GM12878 (cell line): ENCODE results near the gene PKLR. TPM values are rescaled to one million over a fixed set of nuclear protein-coding genes. Genes with fewer than 3 reads are reported as not detected.

Source experiments
- ATAC-seq: fragments of 200-7000 bp; cut with Tn5 transposase; 3 replicates; pipeline ENCODE4 v1.9.1; 2020; ENCODE audit warnings: mild to moderate bottlenecking, moderate library complexity
- BruUV-seq: library from RNA; stranded (reverse); fragments of 400-500 nt; replicated peaks from 2 replicates; lab custom pipeline; 2021; lab: Mats Ljungman, UMichigan
- CTCF ChIA-PET: fragments of 300-600 bp; sonication (Branson Sonifier 250); formaldehyde crosslinking; extraction: SDS; loops from one replicate; lab custom pipeline; 2021; ENCODE audit warnings: inconsistent platforms; lab: Yijun Ruan, JAX
- POLR2A ChIA-PET: fragments of 350-600 bp; formaldehyde crosslinking; extraction: SDS; loops from one replicate; lab custom pipeline; 2021; ENCODE audit warnings: inconsistent platforms; lab: Charles Lee
- RAD21 ChIA-PET: fragments of 300-600 bp; sonication (Branson Sonifier 250); formaldehyde crosslinking; loops from one replicate; lab custom pipeline; 2023; ENCODE audit warnings: antibody characterized with exemption; ENCODE audit not compliant: unreplicated experiment; lab: Charles Lee
- SMC1A ChIA-PET: fragments of 300-600 bp; sonication (Branson Sonifier 250); formaldehyde crosslinking; loops from one replicate; lab custom pipeline; 2023; ENCODE audit not compliant: unreplicated experiment, uncharacterized antibody; lab: Charles Lee
- DNase-seq: peaks from one replicate; pipeline ENCODE4 v3.0.0-alpha.2; 2011; ENCODE audit warnings: low read depth, low spot score
- FAIRE-seq: peaks from 3 replicates; lab custom pipeline; 2011; peaks lifted over from hg19 to GRCh38; lab: Jason Lieb, UNC
- H2AFZ ChIP-seq: 2 replicates; pipeline ENCODE4 v1.6.0; 2011; ENCODE audit warnings: low read depth, low read length, control low read depth; ENCODE audit not compliant: control insufficient read depth
- H3K27ac ChIP-seq: 2 replicates; pipeline ENCODE4 v1.5.1; 2011; ENCODE audit warnings: control low read depth; ENCODE audit not compliant: control insufficient read depth, insufficient read depth
- H3K27me3 ChIP-seq, 2 experiments: replicated peaks in 1 of 2; 2 replicates each; pipeline versions ENCODE4 v1.6.0 to v1.6.1; 2011; ENCODE audit warnings: low read length in 1 of 2; ENCODE audit not compliant: control insufficient read depth in 2 of 2, insufficient read depth in 2 of 2
- H3K36me3 ChIP-seq, 2 experiments: 2 replicates each; pipeline ENCODE4 v1.5.1; 2011; ENCODE audit warnings: low read length in 1 of 2; ENCODE audit not compliant: control insufficient read depth in 2 of 2, insufficient read depth in 2 of 2
- H3K4me1 ChIP-seq: 2 replicates; pipeline ENCODE4 v1.6.1; 2011; ENCODE audit warnings: mild to moderate bottlenecking, low read length, moderate library complexity, mixed read lengths; ENCODE audit not compliant: control insufficient read depth, insufficient read depth
- H3K4me2 ChIP-seq: 2 replicates; pipeline ENCODE4 v1.6.0; 2011; ENCODE audit warnings: control low read depth; ENCODE audit not compliant: control insufficient read depth, insufficient read depth
- H3K4me3 ChIP-seq: fragments of 200-600 bp; sonication (generic); 2 replicates; pipeline ENCODE4 v1.5.1; 2016
- H3K79me2 ChIP-seq: 2 replicates; pipeline ENCODE4 v1.6.0; 2011; ENCODE audit warnings: low read length; ENCODE audit not compliant: control insufficient read depth, insufficient read depth
- H3K9ac ChIP-seq: 2 replicates; pipeline ENCODE4 v1.8.0; 2011; ENCODE audit warnings: low read length, control low read depth, mixed read lengths; ENCODE audit not compliant: control insufficient read depth, insufficient read depth
- H3K9me3 ChIP-seq: replicated peaks from 3 replicates; pipeline ENCODE4 v1.5.1; 2011; ENCODE audit warnings: mild to moderate bottlenecking, low read length; ENCODE audit not compliant: control insufficient read depth, insufficient read depth
- H4K20me1 ChIP-seq: 2 replicates; pipeline ENCODE4 v1.6.0; 2011; ENCODE audit not compliant: control insufficient read depth, insufficient read depth
- CHD4 ChIP-seq: fragments of 200-600 bp; sonication (generic); IDR thresholded peaks from 2 replicates; pipeline ENCODE4 v1.6.1; 2016; ENCODE audit warnings: mild to moderate bottlenecking
- GATAD2B ChIP-seq: fragments of 450-650 bp; conservative IDR thresholded peaks from 2 replicates; pipeline ENCODE4 v1.6.1; 2017; ENCODE audit warnings: low read depth, mild to moderate bottlenecking, moderate library complexity
- MYB ChIP-seq: fragments of 150-350 bp; IDR thresholded peaks from 2 replicates; pipeline ENCODE4 v1.6.1; 2014; ENCODE audit warnings: mild to moderate bottlenecking, low read depth, low read length, borderline replicate concordance
- TARDBP ChIP-seq: IDR thresholded peaks from 2 replicates; pipeline ENCODE4 v1.6.1; 2016; ENCODE audit warnings: borderline replicate concordance
- WGBS: methylation state at CpG from one replicate; pipeline ENCODE4 v1.1.6; 2016; ENCODE audit warnings: low lambda C conversion rate; ENCODE audit not compliant: insufficient replicate concordance, insufficient coverage; ENCODE audit errors: missing lambda C conversion rate; 5-methylcytosine and 5-hydroxymethylcytosine counted together
- in situ Hi-C: fragments of 300-500 bp; cut with MboI; formaldehyde crosslinking; loops from 9 replicates; pipeline ENCODE4 v1.14.3; 2018; ENCODE audit warnings: mixed read lengths
- intact Hi-C: fragments of 100-400 bp; cut with micrococcal nuclease; formaldehyde crosslinking; loops from one replicate; pipeline ENCODE4 v1.14.2; 2022; ENCODE audit not compliant: unreplicated experiment
- polyA plus RNA-seq, 11 experiments: library from polyadenylated mRNA; depleted of rRNA in 4 of 11; unstranded in 6 of 11; stranded (reverse) in 5 of 11; fragments of >200 nt; fragmentation: Nextera tagmentation in 4 of 11; fragmentation: Illumina TruSeq in 1 of 11; extraction: Ambion mirVana in 4 of 11; extraction: Trizol in 1 of 11; gene quantifications; 1 replicate in 1 of 11; 2 replicates in 10 of 11; pipeline versions ENCODE4 v1.2.1 to v1.2.3, GENCODE V29; 2011 to 2016; ENCODE audit warnings: inconsistent platforms in 2 of 11, missing spikeins in 2 of 11, low read depth in 1 of 11
- total RNA-seq, 4 experiments: library from RNA; depleted of rRNA in 3 of 4; stranded (reverse); fragments of >200 nt in 3 of 4; fragmentation: Illumina TruSeq in 1 of 4; extraction: Trizol in 1 of 4; gene quantifications; 2 replicates each; pipeline versions ENCODE4 v1.2.1 to v1.2.3, GENCODE V29; 2013 to 2021
- TF ChIP-seq, protein P1 (sequence below): fragments of 450-650 bp; formaldehyde crosslinking; IDR thresholded peaks from 2 replicates; pipeline ENCODE4 v1.5.0; 2022; ENCODE audit warnings: mild to moderate bottlenecking, missing genetic modification characterization
- TF ChIP-seq, protein P2 (sequence below): IDR thresholded peaks from 2 replicates; pipeline ENCODE4 v1.6.1; 2011; ENCODE audit warnings: mild to moderate bottlenecking, low read depth, low read length, moderate library complexity; ENCODE audit not compliant: insufficient replicate concordance

Gene PKLR
- total and polyA plus RNA-seq, 10 of the 15 experiments (the other 5 are each of a cell fraction or from before 2014, with no cell fraction given) = 0.04 to 0.15 (median 0.08) TPM; not detected in 7

DNA sequence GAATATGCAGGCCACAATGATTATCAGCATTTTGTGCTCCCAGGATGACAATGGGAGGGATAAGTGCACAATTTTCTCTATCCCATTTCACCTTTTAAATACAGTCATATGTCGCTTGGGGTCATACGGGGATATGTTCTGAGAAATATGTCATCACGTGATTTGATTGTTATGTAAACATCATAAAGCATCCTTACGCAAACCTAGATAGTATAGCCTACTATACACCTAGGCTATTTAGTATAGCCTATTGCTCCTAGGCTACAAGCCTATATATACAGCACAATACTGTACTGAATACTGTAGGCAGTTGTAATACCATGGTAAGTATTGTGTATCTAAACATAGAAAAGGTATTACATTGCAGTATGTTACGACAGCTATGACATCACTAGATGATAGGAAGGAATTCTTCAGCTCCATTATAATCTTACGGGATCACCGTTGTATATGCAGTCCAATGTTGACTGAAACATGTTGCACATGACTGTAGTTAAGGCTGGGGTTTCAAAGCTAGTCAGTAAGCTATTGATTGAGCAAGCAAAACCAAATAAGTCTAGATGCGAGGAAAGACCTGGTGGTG is 38.4 kb upstream of the PKLR start:
- DNase-seq = no peak
- RAD21 ChIA-PET = interaction anchor here (1.6 kb wide), 1 partner anchor 9 kb away, joined by 5 read pairs; no protein-coding TSS in a partner anchor
- POLR2A ChIA-PET = interaction anchor here (0.7 to 1.2 kb wide), 3 partner anchors 17 to 180 kb away, joined by 3 read pairs; no protein-coding TSS in a partner anchor
- intact Hi-C loops (no loop called here), in situ Hi-C loops (no loop called here)
- no peaks in the 10 kb centered on the region for H3K79me2 ChIP-seq
- TF ChIP-seq CHD4 (no peak), GATAD2B (no peak), MYB (no peak), TARDBP (no peak)
- TF ChIP-seq, protein P1, sequence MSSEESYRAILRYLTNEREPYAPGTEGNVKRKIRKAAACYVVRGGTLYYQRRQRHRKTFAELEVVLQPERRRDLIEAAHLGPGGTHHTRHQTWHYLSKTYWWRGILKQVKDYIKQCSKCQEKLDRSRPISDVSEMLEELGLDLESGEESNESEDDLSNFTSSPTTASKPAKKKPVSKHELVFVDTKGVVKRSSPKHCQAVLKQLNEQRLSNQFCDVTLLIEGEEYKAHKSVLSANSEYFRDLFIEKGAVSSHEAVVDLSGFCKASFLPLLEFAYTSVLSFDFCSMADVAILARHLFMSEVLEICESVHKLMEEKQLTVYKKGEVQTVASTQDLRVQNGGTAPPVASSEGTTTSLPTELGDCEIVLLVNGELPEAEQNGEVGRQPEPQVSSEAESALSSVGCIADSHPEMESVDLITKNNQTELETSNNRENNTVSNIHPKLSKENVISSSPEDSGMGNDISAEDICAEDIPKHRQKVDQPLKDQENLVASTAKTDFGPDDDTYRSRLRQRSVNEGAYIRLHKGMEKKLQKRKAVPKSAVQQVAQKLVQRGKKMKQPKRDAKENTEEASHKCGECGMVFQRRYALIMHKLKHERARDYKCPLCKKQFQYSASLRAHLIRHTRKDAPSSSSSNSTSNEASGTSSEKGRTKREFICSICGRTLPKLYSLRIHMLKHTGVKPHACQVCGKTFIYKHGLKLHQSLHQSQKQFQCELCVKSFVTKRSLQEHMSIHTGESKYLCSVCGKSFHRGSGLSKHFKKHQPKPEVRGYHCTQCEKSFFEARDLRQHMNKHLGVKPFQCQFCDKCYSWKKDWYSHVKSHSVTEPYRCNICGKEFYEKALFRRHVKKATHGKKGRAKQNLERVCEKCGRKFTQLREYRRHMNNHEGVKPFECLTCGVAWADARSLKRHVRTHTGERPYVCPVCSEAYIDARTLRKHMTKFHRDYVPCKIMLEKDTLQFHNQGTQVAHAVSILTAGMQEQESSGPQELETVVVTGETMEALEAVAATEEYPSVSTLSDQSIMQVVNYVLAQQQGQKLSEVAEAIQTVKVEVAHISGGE (CRISPR knock-in tag) = no peak
- TF ChIP-seq, protein P2, sequence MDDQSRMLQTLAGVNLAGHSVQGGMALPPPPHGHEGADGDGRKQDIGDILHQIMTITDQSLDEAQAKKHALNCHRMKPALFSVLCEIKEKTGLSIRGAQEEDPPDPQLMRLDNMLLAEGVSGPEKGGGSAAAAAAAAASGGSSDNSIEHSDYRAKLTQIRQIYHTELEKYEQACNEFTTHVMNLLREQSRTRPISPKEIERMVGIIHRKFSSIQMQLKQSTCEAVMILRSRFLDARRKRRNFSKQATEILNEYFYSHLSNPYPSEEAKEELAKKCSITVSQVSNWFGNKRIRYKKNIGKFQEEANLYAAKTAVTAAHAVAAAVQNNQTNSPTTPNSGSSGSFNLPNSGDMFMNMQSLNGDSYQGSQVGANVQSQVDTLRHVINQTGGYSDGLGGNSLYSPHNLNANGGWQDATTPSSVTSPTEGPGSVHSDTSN = no peak
- H3K4me1 ChIP-seq = no peaks in the 10 kb centered on the region
- H2AFZ ChIP-seq = no peak overlapping the region
- H4K20me1 ChIP-seq = no peaks in the 10 kb centered on the region
- H3K4me3 ChIP-seq = no peak overlapping the region
- H3K27me3 ChIP-seq = no peaks in the 10 kb centered on the region
- BruUV-seq = no TSS peak
- ATAC-seq = no peak
- SMC1A ChIA-PET = interaction anchor here (0.6 to 2.1 kb wide), 4 partner anchors 16 to 88 kb away, joined by 3 to 5 read pairs (median 4); no protein-coding TSS in a partner anchor
- 99% methylated on average over 8 of the region's 8 CpGs for WGBS
- H3K27ac ChIP-seq = no peak overlapping the region
- H3K36me3 ChIP-seq = peaks cover 14 to 28% of the 10 kb centered on the region in 2 experiments
- CTCF ChIA-PET = interaction anchor here (3.4 kb wide), 1 partner anchor 88 kb away, joined by 18 read pairs; no protein-coding TSS in a partner anchor
- no peak overlapping the region for H3K9ac ChIP-seq
- H3K9me3 ChIP-seq = no peaks in the 10 kb centered on the region
- H3K4me2 ChIP-seq = no peak overlapping the region
- no peak for FAIRE-seq
